ENCODE results near the gene SUN5.

SUN5 gene

GRCh38 chr20:32991383-32991782 is 12.8 kb downstream of the SUN5 start:
- no peak for DNase-seq

- no peak for DNase-seq
Observed at GRCh38 chr20:32990426-32990825, 13.8 kb downstream of the SUN5 start.

DNA sequence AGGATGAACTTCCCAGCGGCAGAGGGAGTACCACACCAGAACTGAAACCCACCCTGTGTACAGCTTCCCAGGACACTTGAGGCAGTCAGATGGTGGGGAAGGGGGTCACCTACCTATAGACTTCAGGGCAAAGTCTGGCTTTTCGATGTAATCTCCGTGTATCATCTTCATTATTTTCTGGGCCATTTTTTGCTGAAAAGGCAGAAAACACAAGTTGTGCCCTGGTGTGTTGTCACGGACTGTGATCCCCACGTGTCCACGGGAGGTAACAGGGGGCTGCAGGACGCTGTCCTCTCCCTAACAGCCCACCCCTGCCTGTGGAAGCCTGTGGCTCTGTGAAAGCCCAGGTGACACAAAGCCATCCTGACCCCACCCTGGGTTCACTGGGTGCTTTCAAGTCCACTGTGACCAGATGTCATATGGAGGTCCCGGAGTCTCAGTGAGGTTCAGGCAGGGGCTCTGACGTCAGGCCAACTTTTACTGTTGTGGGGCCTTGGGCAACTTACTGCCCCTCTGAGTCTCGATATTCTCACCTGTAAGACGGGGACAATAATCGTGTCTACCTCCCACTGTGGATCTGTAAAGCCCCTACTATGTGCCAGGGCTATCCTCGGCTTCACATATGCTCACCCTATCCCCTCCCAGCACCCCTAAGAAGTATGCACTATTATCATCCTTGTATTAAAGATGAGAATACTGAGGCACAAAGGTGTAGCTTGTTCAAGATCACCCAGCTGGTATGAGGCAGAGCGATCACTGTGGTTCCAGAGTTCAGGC is 14.5 kb downstream of the SUN5 start:
- no peak for DNase-seq

DNA sequence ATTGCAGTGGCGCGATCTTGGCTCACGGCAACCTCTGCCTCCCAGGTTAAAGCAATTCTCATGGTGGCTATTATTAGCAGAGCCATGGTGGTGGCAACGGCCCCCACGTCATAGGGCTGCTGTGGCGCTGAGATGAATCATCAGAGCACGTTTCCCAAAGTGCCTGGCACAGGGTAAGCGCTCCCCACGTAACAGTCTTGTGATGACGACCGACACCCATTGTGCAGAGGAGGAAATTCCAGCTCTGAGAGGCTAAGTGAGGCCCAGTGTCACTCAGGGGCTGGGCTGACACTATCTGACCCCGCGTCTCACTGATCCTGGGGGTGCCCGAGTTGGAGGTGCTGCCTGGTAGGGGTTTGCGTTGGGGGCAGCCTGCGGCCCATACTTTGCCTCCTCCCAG is 16.2 kb downstream of the SUN5 start:
- DNase-seq: no peak

DNA sequence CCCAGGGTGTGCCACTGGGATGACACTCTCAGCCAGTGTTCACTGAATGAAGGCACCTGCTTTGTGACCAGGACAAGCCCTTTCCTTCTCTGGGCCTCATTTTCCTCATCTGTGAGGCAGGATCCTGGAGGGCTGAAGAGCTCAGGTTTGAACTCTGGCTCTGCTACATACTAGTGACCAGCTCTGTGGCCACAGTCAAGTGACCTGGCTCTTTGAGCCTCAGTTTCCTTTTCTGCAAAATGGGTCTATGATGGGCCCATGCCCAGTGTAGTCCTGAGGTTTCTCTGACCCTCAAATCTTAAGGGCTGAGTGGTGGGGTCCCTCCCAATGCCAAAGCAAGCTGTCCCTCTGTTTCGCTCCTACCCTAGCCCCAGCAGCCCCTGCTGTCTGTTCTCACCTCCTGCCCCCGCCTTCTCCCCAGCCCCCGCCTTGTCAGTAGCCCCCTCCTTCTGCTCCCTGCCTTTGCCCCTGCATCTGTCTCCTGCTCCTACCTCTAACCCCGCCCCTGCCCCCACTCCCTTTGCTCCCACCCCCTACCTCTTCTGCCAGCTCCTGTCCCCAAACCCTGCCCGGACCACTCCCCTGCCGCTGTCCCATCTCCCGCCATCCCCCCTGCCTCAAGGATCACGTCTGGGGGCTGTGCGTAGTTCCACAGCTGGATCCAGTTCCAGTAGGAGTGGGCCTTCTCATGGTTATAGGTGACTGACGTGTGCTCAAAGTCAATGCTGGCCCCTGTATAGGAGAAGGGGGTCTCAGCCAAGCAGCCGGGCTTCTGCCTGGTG is 17.0 kb downstream of the SUN5 start:
- DNase-seq: no peak

DNA sequence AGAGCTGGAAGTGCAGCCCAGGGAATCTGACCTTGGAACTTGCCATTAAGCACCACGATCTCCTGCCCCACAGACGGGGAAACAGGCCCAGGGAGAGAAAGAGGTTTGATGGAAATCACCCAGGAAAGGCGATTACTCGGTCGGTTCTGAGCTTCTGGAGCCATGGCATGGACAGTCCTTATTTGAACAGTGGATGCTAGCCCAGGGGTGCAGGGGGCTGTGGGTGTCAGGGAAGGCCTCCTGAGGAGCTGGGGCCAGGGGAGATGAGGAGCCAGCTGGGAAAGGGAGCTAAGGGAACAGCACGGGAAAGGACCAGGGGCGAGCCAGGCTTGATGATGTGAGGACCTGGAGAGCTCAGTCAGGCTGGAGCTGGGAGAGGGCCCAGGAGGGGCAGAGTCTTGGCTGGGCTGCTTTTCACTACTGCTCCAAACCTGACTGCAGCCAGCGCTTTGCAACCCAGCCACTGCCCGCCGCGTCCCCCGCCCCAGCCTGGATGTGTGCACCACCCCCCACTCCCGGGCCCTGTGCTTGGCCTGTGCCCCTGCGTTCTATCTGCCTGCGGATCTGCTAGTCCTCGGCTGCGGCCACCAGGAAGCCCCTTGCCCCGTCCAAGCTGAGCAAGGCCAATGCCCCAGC is 17.8 kb downstream of the SUN5 start:
- DNase-seq: no peak

GRCh38 chr20:32985596-32985995 is 18.6 kb downstream of the SUN5 start:
- DNase-seq: no peak

DNA sequence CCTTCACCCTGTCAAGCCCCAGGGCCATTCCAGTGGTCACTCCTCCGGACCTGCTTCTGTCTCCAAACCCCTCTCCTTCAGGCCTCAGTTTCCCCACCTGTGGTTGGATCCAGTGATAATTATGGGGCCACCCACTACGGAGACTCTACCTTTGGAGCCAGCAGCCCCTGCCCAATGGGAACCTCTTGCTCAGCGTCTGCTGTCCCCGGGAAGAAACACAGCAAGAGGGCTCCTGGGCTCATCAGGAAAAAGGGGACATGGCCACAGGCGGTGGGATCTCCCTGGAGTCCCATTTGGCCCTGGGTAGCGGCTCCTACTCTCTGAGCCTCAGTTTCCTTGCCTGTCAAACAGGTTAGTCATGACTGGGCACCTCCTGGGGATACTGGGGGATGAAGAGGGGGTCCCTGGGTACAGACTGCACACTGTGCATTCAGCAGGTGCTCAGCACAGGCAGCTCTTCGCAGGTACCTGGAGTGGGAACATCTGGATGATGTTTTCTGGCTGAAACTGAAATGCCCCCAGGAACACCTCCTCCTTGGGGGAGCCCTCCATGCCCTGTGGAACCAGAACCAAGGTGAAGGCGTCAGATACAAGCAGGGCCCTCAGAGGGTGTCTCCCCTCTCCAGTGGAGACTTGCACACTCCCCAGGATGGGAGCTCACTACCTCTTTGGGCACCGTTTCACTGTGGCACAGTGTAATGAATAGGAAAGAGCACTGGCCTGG is 19.4 kb downstream of the SUN5 start:
- DNase-seq: no peak

GRCh38 chr20:32984196-32984595 is 20.0 kb downstream of the SUN5 start:
- no peak for DNase-seq

GRCh38 chr20:32983459-32984112 is 20.6 kb downstream of the SUN5 start:
- DNase-seq: no peak

- peak; percentile 28 for DNase-seq
Observed at GRCh38 chr20:32982617-32983458, 21.4 kb downstream of the SUN5 start.

DNA sequence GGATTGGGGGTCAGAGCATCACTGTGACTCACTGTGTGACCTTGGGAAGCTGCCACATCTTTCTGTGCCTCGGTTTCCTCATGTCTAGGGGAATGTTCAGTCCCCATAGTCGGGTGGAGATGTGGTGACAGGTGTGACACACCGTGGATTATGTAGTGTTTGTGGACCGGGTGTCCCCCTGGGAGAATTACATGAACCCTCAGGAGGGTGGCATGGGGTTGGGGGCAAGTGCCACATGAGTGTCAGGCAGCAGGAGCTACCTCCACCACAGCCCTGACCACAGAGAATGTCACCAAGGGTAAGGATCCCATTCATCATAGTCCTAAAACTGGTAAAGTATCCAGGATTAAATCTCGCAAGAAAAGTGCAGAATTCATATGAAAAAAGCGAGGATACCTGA is 23.2 kb downstream of the SUN5 start:
- DNase-seq: no peak

DNA sequence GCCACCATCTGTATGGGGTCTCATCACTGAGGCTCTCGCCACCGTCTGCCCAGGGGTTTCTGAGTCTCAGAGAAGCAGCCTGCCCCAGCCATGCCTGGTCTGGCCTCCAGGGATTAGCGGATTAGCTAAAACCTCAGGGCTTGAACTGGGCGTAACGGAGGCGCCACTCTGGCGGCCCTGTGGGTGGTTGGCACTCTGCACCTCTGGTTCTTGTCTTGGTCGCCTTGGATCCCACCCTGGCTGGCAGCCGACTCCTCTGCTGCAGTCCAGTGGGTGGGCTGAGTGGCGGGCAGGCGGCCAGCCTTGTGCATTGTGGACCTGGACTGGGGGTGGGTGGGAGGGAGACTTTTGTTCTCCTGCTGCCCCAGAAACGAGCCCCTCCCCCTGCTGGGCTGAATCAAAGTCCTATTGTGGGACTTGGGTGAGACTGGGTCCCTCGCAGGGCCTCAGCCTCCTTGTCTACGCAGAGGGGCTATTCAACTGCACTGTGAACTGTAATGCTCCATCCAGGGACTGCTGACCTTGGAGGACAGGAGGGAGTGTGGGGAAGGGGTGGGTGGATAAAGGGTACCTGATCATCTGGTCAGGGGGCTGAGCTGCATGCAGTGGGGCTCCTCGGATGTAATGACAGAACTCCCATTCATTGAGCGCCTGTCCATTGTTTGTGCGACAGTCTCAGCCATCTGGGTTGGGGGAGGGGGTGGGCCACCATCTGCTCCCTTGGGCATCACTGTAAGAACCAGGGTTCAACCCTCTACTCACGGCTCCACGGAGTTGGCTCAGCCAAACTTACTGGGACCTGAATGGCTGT is 23.9 kb downstream of the SUN5 start:
- DNase-seq: no peak

GRCh38 chr20:32979201-32979998 is 24.8 kb downstream of the SUN5 start:
- no peak for DNase-seq

- DNase-seq: no peak
Observed at GRCh38 chr20:32978009-32978335, 26.3 kb downstream of the SUN5 start.

DNA sequence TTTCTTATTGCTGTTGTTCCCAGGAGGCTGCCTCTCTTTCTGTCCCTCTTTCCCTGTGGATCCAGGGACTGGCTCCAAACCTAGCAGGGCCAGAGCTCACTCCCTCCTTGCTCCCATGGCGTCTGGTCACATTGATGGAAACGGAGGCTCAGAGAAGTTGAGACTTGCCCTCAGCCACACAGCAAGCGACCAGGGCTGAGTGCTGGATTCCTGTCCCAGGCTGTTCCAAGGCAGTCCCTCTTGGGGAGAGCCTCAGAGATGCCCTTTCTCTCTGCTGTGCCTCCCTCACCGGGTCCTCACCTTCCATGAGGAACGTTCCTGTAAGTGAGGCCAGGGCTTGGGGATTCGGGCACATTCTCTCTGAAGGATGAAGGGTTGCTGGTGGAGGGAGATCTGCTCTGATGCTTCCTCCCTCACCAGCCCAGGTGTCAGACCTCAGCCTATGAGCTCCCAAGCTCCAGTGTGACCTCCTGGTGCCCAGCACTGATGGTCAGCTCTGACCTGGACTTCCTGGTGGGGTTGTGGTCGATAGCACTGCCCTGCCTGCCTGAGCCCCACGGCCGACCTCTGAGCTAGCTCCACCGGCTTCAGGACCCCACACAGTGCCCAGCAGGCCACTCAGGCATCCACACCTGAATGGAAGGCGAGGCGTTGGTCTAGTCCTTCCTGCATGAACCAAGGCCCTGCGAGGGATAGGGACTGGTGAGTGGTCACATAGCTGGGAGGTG is 26.8 kb downstream of the SUN5 start:
- no peak for DNase-seq

- DNase-seq: no peak
Observed at GRCh38 chr20:32976746-32977145, 27.5 kb downstream of the SUN5 start.

DNA sequence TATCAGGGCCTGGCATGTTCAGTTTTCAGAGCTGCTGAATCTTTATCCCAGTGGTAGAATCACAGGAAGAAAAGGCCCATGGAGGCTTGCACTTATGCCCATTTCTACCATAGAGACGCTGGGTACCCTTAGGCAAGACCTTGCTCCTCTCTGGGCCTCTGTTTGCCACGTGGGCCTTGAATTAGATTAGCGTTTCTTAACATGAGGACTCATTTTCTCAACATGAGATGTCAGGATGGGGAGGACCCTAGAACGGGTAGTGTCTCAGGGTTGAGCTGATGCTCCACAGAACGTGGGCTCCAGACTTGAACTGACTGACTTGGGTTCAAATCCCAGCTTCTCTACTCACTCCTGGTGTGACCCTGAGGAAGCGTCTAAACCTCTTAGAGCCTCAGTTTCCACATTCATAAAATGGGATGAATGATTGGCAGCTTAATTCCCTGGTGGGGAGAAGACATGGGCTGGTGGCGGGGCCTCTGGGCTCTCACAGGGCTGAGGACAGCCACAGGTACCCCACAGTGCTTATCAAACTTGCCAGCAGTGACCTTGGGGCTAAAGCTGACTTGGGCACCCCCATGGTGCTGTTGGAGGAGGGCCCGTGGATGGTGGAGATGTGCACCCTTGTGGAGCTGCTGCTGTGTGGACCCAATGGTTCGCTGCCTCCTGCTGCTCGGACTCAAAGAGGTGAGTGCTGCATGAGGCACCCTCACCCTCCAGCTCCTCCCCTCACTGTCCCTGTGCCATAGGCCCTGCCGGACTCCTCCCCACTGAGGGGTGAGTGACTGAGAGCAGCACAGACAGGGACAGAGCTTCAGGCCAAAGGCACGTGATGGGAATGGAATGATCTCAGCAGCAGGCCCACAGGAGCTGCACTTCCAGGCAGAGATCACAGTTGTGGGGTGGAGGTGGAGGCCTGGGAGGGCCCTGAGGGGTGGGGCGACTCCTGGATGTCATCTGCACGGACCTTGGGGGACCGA is 28.2 kb downstream of the SUN5 start:
- DNase-seq: no peak

Data from NCI-H1105 treated with DMSO at 0.1 percent for 48 hours (cell line).